DMS114 treated with DMSO at 0.1 percent for 48 hours (cell line): Measurements from ENCODE around the gene TBC1D10B.
"Not testable (repeated sequence)": the region's sequence is repeated elsewhere in the genome, so short reads cannot be mapped to it uniquely, and the experiment has no call there.

Experiments used
- DNase-seq: peaks from one replicate; lab custom pipeline; 2025; ENCODE audit not compliant: unreplicated experiment; lab: John Stamatoyannopoulos, UW

Gene TBC1D10B

GRCh38 chr16:30356401-30357084 lies 13.8 kb downstream of the TBC1D10B start:
- no peak for DNase-seq

GRCh38 chr16:30355954-30356308 lies 14.4 kb downstream of the TBC1D10B start:
- DNase-seq: no peak

- peak; percentile 97 for DNase-seq
These were observed 14.9 kb downstream of the TBC1D10B start, which contains the start of gene CD2BP2 for GRCh38 chr16:30355144-30355953. Gene CD2BP2, minus strand, starts transcription at chr16:30355308. Its CDS starts 627 bp downstream, at chr16:30354681.

- no peak for DNase-seq
These were observed 15.7 kb downstream of the TBC1D10B start for GRCh38 chr16:30354423-30355143.

- no peak for DNase-seq
These were observed 16.7 kb downstream of the TBC1D10B start for GRCh38 chr16:30353438-30354129.

GRCh38 chr16:30352488-30353401 lies 17.5 kb downstream of the TBC1D10B start:
- DNase-seq: no peak

- no peak for DNase-seq
These were observed 18.5 kb downstream of the TBC1D10B start for GRCh38 chr16:30351586-30352419.

- DNase-seq: no peak
These were observed 19.3 kb downstream of the TBC1D10B start for GRCh38 chr16:30351001-30351441.

GRCh38 chr16:30350134-30350871 lies 20.0 kb downstream of the TBC1D10B start:
- no peak for DNase-seq

- no peak for DNase-seq
These were observed 20.6 kb downstream of the TBC1D10B start for GRCh38 chr16:30349675-30350074.

- no peak for DNase-seq
These were observed 21.4 kb downstream of the TBC1D10B start for GRCh38 chr16:30348929-30349328.

GRCh38 chr16:30348113-30348512 lies 22.2 kb downstream of the TBC1D10B start:
- no peak for DNase-seq

- no peak for DNase-seq
These were observed 24.0 kb downstream of the TBC1D10B start for GRCh38 chr16:30346286-30346685.

GRCh38 chr16:30343491-30343820 lies 26.8 kb downstream of the TBC1D10B start:
- not testable (repeated sequence) for DNase-seq

- no peak for DNase-seq
These were observed 27.4 kb downstream of the TBC1D10B start for GRCh38 chr16:30342751-30343490.

- not testable (repeated sequence) for DNase-seq
These were observed 28.3 kb downstream of the TBC1D10B start for GRCh38 chr16:30341971-30342370.

GRCh38 chr16:30340621-30341020 lies 29.7 kb downstream of the TBC1D10B start:
- no peak for DNase-seq

GRCh38 chr16:30338715-30339114 lies 31.6 kb downstream of the TBC1D10B start:
- DNase-seq: not testable (repeated sequence)
